Measurements from ENCODE around the gene KNDC1.

DNA sequence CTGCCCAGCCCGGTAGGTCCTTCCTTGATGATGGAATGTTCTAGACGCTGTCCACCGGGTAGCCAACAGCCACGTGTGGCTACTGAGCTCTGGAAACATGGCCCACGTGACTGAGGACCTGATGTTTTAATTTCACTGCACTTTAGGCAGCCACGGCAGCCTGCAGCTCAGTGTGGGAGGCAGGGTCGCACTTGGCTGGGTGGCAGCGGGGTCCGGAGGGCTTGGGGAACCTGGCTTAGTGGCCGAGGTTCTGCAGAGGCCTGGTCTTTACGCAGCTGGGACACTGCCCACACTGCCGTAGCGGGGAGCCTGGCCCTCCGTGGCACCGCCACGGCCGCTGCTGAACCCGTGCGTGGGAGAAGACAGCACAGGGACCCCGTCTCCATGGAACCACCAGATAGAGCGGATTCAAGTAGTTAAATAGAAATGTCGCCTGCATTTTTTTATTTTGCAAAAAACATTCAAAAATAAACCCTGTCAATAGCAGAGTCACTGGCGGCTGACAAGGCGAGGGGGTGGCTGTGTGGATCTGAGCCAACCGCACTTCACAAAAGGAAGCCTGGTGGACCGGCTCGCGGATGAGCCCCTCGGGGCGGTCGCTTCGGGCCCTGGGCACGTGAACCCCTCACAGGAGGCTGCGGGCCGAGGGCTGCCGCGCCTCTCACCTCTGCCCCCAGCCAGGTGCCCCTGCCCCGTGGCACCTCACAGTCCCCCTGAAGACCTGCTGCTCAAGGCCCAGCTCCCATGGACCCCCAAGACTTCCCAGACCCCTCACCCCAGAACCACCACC lies 44.4 kb downstream of the KNDC1 start:
- TF ChIP-seq, protein P1, sequence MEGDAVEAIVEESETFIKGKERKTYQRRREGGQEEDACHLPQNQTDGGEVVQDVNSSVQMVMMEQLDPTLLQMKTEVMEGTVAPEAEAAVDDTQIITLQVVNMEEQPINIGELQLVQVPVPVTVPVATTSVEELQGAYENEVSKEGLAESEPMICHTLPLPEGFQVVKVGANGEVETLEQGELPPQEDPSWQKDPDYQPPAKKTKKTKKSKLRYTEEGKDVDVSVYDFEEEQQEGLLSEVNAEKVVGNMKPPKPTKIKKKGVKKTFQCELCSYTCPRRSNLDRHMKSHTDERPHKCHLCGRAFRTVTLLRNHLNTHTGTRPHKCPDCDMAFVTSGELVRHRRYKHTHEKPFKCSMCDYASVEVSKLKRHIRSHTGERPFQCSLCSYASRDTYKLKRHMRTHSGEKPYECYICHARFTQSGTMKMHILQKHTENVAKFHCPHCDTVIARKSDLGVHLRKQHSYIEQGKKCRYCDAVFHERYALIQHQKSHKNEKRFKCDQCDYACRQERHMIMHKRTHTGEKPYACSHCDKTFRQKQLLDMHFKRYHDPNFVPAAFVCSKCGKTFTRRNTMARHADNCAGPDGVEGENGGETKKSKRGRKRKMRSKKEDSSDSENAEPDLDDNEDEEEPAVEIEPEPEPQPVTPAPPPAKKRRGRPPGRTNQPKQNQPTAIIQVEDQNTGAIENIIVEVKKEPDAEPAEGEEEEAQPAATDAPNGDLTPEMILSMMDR (IDR thresholded peaks at IDR 0.05 in 2 of 3, conservative IDR thresholded peaks at IDR 0.05 in 1 of 3; ENCODE audit: control insufficient read depth in 2 of 3, extremely low read depth in 1 of 3, insufficient read depth in 1 of 3, low read depth in 3 of 3, low read length in 3 of 3), result no peak
- TF ChIP-seq EZH2 (IDR thresholded peaks at IDR 0.05; ENCODE audit: borderline replicate concordance, control insufficient read depth, low read depth, low read length) (no peak), CBFB (IDR thresholded peaks at IDR 0.05; ENCODE audit: low read depth) (no peak), BHLHE40 (IDR thresholded peaks at IDR 0.05; ENCODE audit: borderline replicate concordance in 1 of 2, low read depth in 2 of 2, low read length in 1 of 2) (no peak), FOXM1 (IDR thresholded peaks at IDR 0.05; ENCODE audit: low read depth, low read length) (no peak), POLR2A (IDR thresholded peaks at IDR 0.05; ENCODE audit: low read depth, low read length) (no peak), FOXK2 (IDR thresholded peaks at IDR 0.05) (no peak), RAD21 (IDR thresholded peaks at IDR 0.05; ENCODE audit: insufficient read depth, low read depth, low read length) (no peak)
- TF ChIP-seq, protein P2, sequence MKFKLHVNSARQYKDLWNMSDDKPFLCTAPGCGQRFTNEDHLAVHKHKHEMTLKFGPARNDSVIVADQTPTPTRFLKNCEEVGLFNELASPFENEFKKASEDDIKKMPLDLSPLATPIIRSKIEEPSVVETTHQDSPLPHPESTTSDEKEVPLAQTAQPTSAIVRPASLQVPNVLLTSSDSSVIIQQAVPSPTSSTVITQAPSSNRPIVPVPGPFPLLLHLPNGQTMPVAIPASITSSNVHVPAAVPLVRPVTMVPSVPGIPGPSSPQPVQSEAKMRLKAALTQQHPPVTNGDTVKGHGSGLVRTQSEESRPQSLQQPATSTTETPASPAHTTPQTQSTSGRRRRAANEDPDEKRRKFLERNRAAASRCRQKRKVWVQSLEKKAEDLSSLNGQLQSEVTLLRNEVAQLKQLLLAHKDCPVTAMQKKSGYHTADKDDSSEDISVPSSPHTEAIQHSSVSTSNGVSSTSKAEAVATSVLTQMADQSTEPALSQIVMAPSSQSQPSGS (IDR thresholded peaks at IDR 0.05; ENCODE audit: low read length), result no peak
- TF ChIP-seq, protein P3, sequence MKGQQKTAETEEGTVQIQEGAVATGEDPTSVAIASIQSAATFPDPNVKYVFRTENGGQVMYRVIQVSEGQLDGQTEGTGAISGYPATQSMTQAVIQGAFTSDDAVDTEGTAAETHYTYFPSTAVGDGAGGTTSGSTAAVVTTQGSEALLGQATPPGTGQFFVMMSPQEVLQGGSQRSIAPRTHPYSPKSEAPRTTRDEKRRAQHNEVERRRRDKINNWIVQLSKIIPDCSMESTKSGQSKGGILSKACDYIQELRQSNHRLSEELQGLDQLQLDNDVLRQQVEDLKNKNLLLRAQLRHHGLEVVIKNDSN (IDR thresholded peaks at IDR 0.05; ENCODE audit: borderline replicate concordance, extremely low read length, insufficient read depth, low read depth, low read length), result no peak
